GM12891 (cell line): ENCODE results near the gene C12orf43.

Experiments used
- DNase-seq: peaks from one replicate; pipeline ENCODE4 v3.0.0; 2011; ENCODE audit warnings: low spot score; ENCODE audit not compliant: insufficient read length
- FAIRE-seq: peaks from 2 replicates; lab custom pipeline; 2011; peaks lifted over from hg19 to GRCh38; lab: Jason Lieb, UNC
- PAX5 ChIP-seq: IDR thresholded peaks from 2 replicates; pipeline ENCODE4 v1.6.1; 2011; ENCODE audit warnings: low read length, moderate library complexity, mild to moderate bottlenecking; ENCODE audit not compliant: insufficient read depth, severe bottlenecking
- POLR2A ChIP-seq: IDR thresholded peaks from 2 replicates; pipeline ENCODE4 v1.6.1; 2011; ENCODE audit warnings: low read depth, low read length, control low read depth
- POLR2AphosphoS5 ChIP-seq: IDR thresholded peaks from 2 replicates; pipeline ENCODE4 v1.6.1; 2011; ENCODE audit warnings: low read depth, low read length, control low read depth
- POU2F2 ChIP-seq: IDR thresholded peaks from 2 replicates; pipeline ENCODE4 v1.6.1; 2011; ENCODE audit warnings: low read depth, mild to moderate bottlenecking, control low read depth, low read length, moderate library complexity
- SPI1 ChIP-seq: IDR thresholded peaks from 2 replicates; pipeline ENCODE4 v1.6.1; 2011; ENCODE audit warnings: low read depth, low read length, control low read depth
- TAF1 ChIP-seq: IDR thresholded peaks from 2 replicates; pipeline ENCODE4 v1.6.1; 2011; ENCODE audit warnings: low read depth, low read length, control low read depth

The C12orf43 gene

GRCh38 chr12:121000530-121000929 is 15.8 kb downstream of the C12orf43 start:
- TF ChIP-seq PAX5 (no peak), POLR2AphosphoS5 (no peak), SPI1 (no peak), POU2F2 (no peak), POLR2A (no peak), TAF1 (no peak)
- DNase-seq = no peak
- no peak for FAIRE-seq

GRCh38 chr12:120999191-121000120 is 16.8 kb downstream of the C12orf43 start:
- FAIRE-seq (no peak), DNase-seq (no peak)
- TF ChIP-seq PAX5 (no peak), TAF1 (no peak), POLR2A (no peak), POLR2AphosphoS5 (no peak), POU2F2 (no peak), SPI1 (no peak)

GRCh38 chr12:120998435-120998834 is 17.9 kb downstream of the C12orf43 start:
- no peak for FAIRE-seq
- no peak for DNase-seq
- TF ChIP-seq SPI1 = no peak
- no peak for TF ChIP-seq POU2F2
- TF ChIP-seq POLR2AphosphoS5 = no peak
- no peak for TF ChIP-seq TAF1
- TF ChIP-seq POLR2A = no peak
- no peak for TF ChIP-seq PAX5

DNA sequence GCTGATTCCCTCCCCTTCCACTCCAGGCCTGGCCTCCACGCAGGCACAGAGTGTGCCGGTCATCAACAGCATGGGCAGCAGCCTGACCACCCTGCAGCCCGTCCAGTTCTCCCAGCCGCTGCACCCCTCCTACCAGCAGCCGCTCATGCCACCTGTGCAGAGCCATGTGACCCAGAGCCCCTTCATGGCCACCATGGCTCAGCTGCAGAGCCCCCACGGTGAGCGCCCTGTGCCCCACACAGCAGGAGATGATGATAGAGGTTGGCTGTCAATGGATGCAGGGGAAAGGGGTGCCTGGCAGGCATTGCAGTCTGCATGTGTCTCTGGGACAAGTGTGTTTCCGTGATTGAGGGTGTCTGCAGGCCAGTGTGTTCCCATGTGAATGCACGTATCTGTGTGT is 18.8 kb downstream of the C12orf43 start:
- DNase-seq (no peak), FAIRE-seq (no peak)
- TF ChIP-seq PAX5 (no peak), POLR2A (no peak), POLR2AphosphoS5 (no peak), TAF1 (no peak), POU2F2 (no peak), SPI1 (no peak)

DNA sequence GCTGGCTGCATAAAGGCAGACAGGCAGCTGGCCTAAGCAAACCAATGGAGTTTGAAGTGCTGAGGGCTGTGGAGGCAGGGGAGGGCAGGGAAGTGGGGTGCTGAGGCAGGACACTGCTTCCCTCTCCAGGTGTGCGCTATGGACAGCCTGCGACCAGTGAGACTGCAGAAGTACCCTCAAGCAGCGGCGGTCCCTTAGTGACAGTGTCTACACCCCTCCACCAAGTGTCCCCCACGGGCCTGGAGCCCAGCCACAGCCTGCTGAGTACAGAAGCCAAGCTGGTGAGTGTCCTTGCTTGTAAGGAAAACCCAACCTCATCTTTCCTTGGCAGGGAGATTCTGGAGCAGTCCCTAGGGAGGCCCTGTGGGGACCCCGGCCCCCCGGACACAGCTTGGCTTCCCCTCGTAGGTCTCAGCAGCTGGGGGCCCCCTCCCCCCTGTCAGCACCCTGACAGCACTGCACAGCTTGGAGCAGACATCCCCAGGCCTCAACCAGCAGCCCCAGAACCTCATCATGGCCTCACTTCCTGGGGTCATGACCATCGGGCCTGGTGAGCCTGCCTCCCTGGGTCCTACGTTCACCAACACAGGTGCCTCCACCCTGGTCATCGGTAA is 20.0 kb downstream of the C12orf43 start:
- FAIRE-seq (no peak), DNase-seq (no peak)
- no peak for TF ChIP-seq POLR2A
- TF ChIP-seq SPI1 = no peak
- no peak for TF ChIP-seq POLR2AphosphoS5
- no peak for TF ChIP-seq TAF1
- no peak for TF ChIP-seq POU2F2
- no peak for TF ChIP-seq PAX5

- no peak for FAIRE-seq
- TF ChIP-seq SPI1 = no peak
- TF ChIP-seq POLR2A = no peak
- TF ChIP-seq PAX5 = no peak
- no peak for TF ChIP-seq TAF1
- TF ChIP-seq POLR2AphosphoS5 = no peak
- TF ChIP-seq POU2F2 = no peak
- no peak for DNase-seq
Observed at GRCh38 chr12:120994589-120995337, 21.5 kb downstream of the C12orf43 start.

DNA sequence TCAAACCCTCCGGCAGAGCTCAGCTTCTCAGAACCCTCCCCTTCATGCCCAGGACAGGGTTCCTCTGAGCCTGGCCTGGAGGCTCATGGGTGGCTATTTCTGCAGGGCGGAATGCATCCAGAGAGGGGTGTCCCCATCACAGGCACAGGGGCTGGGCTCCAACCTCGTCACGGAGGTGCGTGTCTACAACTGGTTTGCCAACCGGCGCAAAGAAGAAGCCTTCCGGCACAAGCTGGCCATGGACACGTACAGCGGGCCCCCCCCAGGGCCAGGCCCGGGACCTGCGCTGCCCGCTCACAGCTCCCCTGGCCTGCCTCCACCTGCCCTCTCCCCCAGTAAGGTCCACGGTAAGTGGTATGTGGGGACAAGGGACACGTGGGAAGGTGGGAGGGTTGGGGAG is 22.2 kb downstream of the C12orf43 start:
- FAIRE-seq = no peak
- no peak for DNase-seq
- TF ChIP-seq POU2F2 (no peak), TAF1 (no peak), SPI1 (no peak), PAX5 (no peak), POLR2AphosphoS5 (no peak), POLR2A (no peak)

DNA sequence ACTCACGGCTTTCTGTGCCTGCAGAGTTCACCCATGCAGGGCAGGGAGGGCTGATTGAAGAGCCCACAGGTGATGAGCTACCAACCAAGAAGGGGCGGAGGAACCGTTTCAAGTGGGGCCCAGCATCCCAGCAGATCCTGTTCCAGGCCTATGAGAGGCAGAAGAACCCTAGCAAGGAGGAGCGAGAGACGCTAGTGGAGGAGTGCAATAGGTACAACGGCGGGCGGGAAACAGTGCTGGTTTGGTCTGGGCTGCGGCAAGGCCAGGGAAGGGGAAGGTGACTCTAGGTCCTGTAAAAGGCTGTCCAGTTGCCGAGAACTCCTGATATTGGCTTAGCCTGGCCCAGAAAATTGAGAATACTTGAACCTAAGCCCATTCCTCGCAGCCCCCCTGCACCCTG is 22.8 kb downstream of the C12orf43 start:
- TF ChIP-seq TAF1 = no peak
- TF ChIP-seq POLR2AphosphoS5 = no peak
- no peak for TF ChIP-seq SPI1
- TF ChIP-seq POLR2A = no peak
- TF ChIP-seq PAX5 = no peak
- no peak for TF ChIP-seq POU2F2
- DNase-seq = no peak
- no peak for FAIRE-seq

- TF ChIP-seq POU2F2 (no peak), SPI1 (no peak), POLR2AphosphoS5 (no peak), TAF1 (no peak), POLR2A (no peak), PAX5 (no peak)
- FAIRE-seq = no peak
- DNase-seq = no peak
Observed at GRCh38 chr12:120992989-120993388, 23.3 kb downstream of the C12orf43 start.
